ENCODE data around the gene IFRD2. TPM values are rescaled to one million over a fixed set of nuclear protein-coding genes. Genes with fewer than 3 reads are reported as not detected.

The IFRD2 gene
- total and polyA plus RNA-seq, 2 of the 13 experiments (the other 11 are each of a cell fraction or from before 2014, with no cell fraction given): 32.8 to 96.1 TPM

DNA sequence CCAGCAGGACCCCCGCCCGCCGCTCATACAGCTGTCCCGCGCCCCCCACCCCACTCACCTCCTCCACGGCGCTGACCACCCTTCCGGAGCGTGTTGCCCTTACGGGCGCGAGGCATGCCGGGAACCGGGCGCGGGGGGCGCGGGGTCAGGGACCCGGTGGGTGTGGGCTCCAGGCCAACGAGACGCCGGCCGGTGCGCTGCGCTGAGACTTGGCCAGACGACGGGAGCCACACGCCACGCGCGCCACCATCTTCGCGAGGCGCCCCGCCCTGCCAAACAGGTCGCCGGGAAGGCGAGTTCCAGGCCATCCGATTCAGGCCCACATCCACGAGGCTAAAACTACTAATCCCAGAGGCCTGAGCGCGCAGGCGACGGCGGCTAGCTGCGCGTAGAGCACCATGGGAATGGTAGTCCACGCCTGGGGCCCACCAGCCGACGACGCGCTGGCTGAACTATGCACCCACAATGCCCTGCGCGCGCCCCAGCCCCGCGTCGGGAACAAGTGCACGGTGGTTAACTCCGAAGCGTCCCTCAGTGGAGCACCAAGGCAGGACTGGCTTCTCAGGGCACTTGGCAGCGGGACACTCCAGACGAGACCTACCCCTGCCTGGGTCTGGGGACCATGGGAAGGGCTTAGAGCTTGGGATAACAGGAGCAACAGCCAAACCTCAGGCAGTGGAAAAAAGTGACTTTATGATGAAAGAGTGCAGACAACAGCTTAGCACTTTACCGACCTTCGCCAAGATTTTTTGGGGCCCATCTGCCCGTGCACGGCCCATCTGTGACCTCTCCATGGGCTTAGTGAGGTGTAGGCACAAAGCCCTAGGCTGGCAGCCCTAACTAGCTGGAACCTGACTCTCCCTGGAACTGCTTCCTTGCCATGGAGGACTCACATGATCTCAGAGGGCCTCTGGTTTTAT lies at the start of gene IFRD2 (continued):
- TF ChIP-seq NFATC3 (CRISPR knock-in tag; IDR thresholded peaks at IDR 0.05): no peak
- no peak for TF ChIP-seq ZNF775 (CRISPR knock-in tag; IDR thresholded peaks at IDR 0.05; ENCODE audit: borderline replicate concordance)
- TF ChIP-seq, protein P1, sequence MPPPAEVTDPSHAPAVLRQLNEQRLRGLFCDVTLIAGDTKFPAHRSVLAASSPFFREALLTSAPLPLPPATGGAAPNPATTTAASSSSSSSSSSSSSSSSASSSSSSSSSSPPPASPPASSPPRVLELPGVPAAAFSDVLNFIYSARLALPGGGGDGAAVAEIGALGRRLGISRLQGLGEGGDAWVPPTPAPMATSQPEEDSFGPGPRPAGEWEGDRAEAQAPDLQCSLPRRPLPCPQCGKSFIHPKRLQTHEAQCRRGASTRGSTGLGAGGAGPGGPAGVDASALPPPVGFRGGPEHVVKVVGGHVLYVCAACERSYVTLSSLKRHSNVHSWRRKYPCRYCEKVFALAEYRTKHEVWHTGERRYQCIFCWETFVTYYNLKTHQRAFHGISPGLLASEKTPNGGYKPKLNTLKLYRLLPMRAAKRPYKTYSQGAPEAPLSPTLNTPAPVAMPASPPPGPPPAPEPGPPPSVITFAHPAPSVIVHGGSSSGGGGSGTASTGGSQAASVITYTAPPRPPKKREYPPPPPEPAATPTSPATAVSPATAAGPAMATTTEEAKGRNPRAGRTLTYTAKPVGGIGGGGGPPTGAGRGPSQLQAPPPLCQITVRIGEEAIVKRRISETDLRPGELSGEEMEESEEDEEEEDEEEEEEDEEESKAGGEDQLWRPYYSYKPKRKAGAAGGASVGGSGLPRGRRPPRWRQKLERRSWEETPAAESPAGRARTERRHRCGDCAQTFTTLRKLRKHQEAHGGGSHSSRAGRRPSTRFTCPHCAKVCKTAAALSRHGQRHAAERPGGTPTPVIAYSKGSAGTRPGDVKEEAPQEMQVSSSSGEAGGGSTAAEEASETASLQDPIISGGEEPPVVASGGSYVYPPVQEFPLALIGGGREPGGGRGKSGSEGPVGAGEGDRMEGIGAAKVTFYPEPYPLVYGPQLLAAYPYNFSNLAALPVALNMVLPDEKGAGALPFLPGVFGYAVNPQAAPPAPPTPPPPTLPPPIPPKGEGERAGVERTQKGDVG (CRISPR knock-in tag; IDR thresholded peaks at IDR 0.05; ENCODE audit: borderline replicate concordance): no peak
- peak; percentile 8; the same call in 1 of the 2 replicates for TF ChIP-seq ELF3 (CRISPR knock-in tag; IDR thresholded peaks at IDR 0.05)
- TF ChIP-seq ZNF431 (CRISPR knock-in tag; IDR thresholded peaks at IDR 0.05; ENCODE audit: borderline replicate concordance, low read depth): no peak
- TF ChIP-seq ZFP62 (CRISPR knock-in tag; IDR thresholded peaks at IDR 0.05): peak; percentile 99
- no peak for TF ChIP-seq ZFP36 (IDR thresholded peaks at IDR 0.05; ENCODE audit: borderline replicate concordance, low read depth, low read length, partially characterized antibody)
- no peak for TF ChIP-seq CENPX (CRISPR knock-in tag; IDR thresholded peaks at IDR 0.05)
- TF ChIP-seq ATAD3A (CRISPR knock-in tag; IDR thresholded peaks at IDR 0.05): no peak
- TF ChIP-seq SIX4 (CRISPR knock-in tag; IDR thresholded peaks at IDR 0.05): 0 out of 2 replicates have a peak, but pooled peaks have one; percentile 13
- TF ChIP-seq ZKSCAN8 (CRISPR knock-in tag; IDR thresholded peaks at IDR 0.05; ENCODE audit: borderline replicate concordance): no peak
- TF ChIP-seq ZNF331 (CRISPR knock-in tag; IDR thresholded peaks at IDR 0.05): no peak
- peak; percentile 79 for TF ChIP-seq SKI (IDR thresholded peaks at IDR 0.05; ENCODE audit: partially characterized antibody)
- TF ChIP-seq CBX5 (CRISPR knock-in tag; IDR thresholded peaks at IDR 0.05; ENCODE audit: borderline replicate concordance): peak; percentile 51; the same call in 1 of the 2 replicates
- TF ChIP-seq, protein P2, sequence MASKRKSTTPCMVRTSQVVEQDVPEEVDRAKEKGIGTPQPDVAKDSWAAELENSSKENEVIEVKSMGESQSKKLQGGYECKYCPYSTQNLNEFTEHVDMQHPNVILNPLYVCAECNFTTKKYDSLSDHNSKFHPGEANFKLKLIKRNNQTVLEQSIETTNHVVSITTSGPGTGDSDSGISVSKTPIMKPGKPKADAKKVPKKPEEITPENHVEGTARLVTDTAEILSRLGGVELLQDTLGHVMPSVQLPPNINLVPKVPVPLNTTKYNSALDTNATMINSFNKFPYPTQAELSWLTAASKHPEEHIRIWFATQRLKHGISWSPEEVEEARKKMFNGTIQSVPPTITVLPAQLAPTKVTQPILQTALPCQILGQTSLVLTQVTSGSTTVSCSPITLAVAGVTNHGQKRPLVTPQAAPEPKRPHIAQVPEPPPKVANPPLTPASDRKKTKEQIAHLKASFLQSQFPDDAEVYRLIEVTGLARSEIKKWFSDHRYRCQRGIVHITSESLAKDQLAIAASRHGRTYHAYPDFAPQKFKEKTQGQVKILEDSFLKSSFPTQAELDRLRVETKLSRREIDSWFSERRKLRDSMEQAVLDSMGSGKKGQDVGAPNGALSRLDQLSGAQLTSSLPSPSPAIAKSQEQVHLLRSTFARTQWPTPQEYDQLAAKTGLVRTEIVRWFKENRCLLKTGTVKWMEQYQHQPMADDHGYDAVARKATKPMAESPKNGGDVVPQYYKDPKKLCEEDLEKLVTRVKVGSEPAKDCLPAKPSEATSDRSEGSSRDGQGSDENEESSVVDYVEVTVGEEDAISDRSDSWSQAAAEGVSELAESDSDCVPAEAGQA (IDR thresholded peaks at IDR 0.05; ENCODE audit: low read depth): peak; percentile 93
- TF ChIP-seq, protein P2 (CRISPR knock-in tag; IDR thresholded peaks at IDR 0.05; ENCODE audit: borderline replicate concordance): no peak
- TF ChIP-seq, protein P3, sequence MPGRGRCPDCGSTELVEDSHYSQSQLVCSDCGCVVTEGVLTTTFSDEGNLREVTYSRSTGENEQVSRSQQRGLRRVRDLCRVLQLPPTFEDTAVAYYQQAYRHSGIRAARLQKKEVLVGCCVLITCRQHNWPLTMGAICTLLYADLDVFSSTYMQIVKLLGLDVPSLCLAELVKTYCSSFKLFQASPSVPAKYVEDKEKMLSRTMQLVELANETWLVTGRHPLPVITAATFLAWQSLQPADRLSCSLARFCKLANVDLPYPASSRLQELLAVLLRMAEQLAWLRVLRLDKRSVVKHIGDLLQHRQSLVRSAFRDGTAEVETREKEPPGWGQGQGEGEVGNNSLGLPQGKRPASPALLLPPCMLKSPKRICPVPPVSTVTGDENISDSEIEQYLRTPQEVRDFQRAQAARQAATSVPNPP (CRISPR knock-in tag; IDR thresholded peaks at IDR 0.05): no peak
- no peak for TF ChIP-seq PTBP1 (IDR thresholded peaks at IDR 0.05; ENCODE audit: low read depth, low read length, poor library complexity, severe bottlenecking)

All from HepG2 (cell line).